GM18508 (cell line): ENCODE results near the gene ENDOD1.
"Not testable (repeated sequence)": the region's sequence is repeated elsewhere in the genome, so short reads cannot be mapped to it uniquely, and the experiment has no call there.

Experiments
- ATAC-seq: cut with Tn5 transposase; IDR thresholded peaks from one replicate; pipeline ENCODE4 v1.9.1; 2021; ENCODE audit warnings: moderate number of reproducible peaks; ENCODE audit not compliant: insufficient read depth, unreplicated experiment

Gene ENDOD1

GRCh38 chr11:95089620-95090542, at the start of gene ENDOD1:
Gene ENDOD1, plus strand, starts transcription at chr11:95089846. Its CDS starts 82 bp downstream, at chr11:95089928.
- ATAC-seq, result peak; percentile 76

GRCh38 chr11:95042239-95042638, 47.4 kb upstream of the ENDOD1 start:
- no peak for ATAC-seq

GRCh38 chr11:95042906-95043305, 46.7 kb upstream of the ENDOD1 start:
- no peak for ATAC-seq

- no peak for ATAC-seq
Observed at GRCh38 chr11:95044010-95044409, 45.6 kb upstream of the ENDOD1 start.

GRCh38 chr11:95045812-95046211, 43.8 kb upstream of the ENDOD1 start:
- no peak for ATAC-seq

GRCh38 chr11:95049122-95049521, 40.5 kb upstream of the ENDOD1 start, which contains the start of gene KDM4F:
Gene KDM4F, plus strand, starts transcription at chr11:95049422.
- not testable (repeated sequence) for ATAC-seq

GRCh38 chr11:95050595-95051202, 38.9 kb upstream of the ENDOD1 start:
- ATAC-seq, result no peak

- ATAC-seq, result no peak
Observed at GRCh38 chr11:95054356-95054755, 35.3 kb upstream of the ENDOD1 start.

- peak; percentile 96 for ATAC-seq
Observed at GRCh38 chr11:95055283-95055897, 34.3 kb upstream of the ENDOD1 start.

GRCh38 chr11:95057959-95058358, 31.7 kb upstream of the ENDOD1 start:
- no peak for ATAC-seq

- ATAC-seq, result no peak
Observed at GRCh38 chr11:95058621-95059020, 31.0 kb upstream of the ENDOD1 start.

GRCh38 chr11:95059046-95059445, 30.6 kb upstream of the ENDOD1 start:
- no peak for ATAC-seq

GRCh38 chr11:95065336-95065735, 24.3 kb upstream of the ENDOD1 start:
- ATAC-seq, result no peak

GRCh38 chr11:95066716-95067038, 23.0 kb upstream of the ENDOD1 start, which contains the start of gene SRSF8:
Gene SRSF8, plus strand, starts transcription at chr11:95066919. Its CDS starts 308 bp downstream, at chr11:95067227.
- ATAC-seq, result peak; percentile 27

GRCh38 chr11:95067039-95067840, 22.4 kb upstream of the ENDOD1 start:
- ATAC-seq, result peak; percentile 43

GRCh38 chr11:95067841-95068219, 21.8 kb upstream of the ENDOD1 start:
- no peak for ATAC-seq

- ATAC-seq, result peak; percentile 56
Observed at GRCh38 chr11:95068549-95068948, 21.1 kb upstream of the ENDOD1 start.

GRCh38 chr11:95070471-95070870, 19.2 kb upstream of the ENDOD1 start:
- ATAC-seq, result no peak

GRCh38 chr11:95072948-95073347, 16.7 kb upstream of the ENDOD1 start:
- no peak for ATAC-seq
